HG03103 (cell line): ENCODE data around the gene DPP7.

Experiments used
- ATAC-seq: cut with Tn5 transposase; IDR thresholded peaks from one replicate; pipeline ENCODE4 v1.9.1; 2021; ENCODE audit warnings: low read depth; ENCODE audit not compliant: unreplicated experiment

Gene DPP7

GRCh38 chr9:137095664-137096517, 18.6 kb downstream of the DPP7 start:
- ATAC-seq = no peak

- no peak for ATAC-seq
Observed at GRCh38 chr9:137089232-137089947, 25.1 kb downstream of the DPP7 start.

- no peak for ATAC-seq
Observed at GRCh38 chr9:137088121-137088520, 26.4 kb downstream of the DPP7 start.

- no peak for ATAC-seq
Observed at GRCh38 chr9:137087409-137087925, 27.1 kb downstream of the DPP7 start.

GRCh38 chr9:137086531-137087408, 27.8 kb downstream of the DPP7 start, which contains the start of gene MAN1B1:
MAN1B1 (plus strand) TSS chr9:137086985; CDS start chr9:137087000, 15 bp downstream.
- ATAC-seq = peak; percentile 81

GRCh38 chr9:137085920-137086530, 28.5 kb downstream of the DPP7 start:
- peak; percentile 3 for ATAC-seq

DNA sequence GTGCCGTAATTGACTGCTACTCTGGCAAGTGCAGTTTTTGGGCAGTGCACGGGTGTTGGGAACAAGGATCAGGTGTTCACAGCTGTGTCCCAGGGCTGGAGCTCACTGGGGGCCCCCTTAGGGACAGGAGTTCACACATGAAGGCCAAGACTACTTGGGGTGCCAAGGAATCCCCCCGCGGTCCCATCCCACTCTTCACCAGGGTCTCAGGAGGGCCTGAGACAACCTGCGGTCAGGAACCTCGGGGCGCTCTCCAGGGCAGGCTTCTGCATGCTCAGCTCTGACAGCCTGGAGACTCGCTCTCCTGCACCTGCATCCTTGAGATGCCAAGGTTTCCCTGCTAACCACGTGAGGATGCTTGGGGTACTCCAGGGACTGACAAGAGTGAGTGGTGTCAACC, 30.0 kb downstream of the DPP7 start:
- ATAC-seq = no peak

GRCh38 chr9:137083394-137084004, 31.0 kb downstream of the DPP7 start:
- ATAC-seq = no peak

DNA sequence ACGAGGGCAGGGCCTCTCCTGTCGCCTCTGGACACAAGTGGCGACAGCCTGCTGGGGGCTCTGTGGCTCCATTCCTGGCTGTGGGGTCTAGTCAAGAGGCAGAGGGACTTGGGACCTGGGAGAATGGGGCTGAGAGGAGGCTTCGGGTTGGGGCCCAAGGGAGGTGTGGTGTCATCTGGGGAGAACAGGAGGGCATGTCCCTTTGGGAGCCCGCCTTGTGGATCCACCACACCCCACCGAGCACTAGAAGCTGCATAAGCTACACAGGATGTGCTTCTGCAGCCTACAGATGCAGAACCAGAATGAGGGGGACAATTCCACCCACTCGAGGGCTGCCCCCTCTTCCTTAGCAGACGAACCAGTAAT, 31.6 kb downstream of the DPP7 start:
- ATAC-seq = no peak

GRCh38 chr9:137082222-137082924, 32.2 kb downstream of the DPP7 start:
- no peak for ATAC-seq

DNA sequence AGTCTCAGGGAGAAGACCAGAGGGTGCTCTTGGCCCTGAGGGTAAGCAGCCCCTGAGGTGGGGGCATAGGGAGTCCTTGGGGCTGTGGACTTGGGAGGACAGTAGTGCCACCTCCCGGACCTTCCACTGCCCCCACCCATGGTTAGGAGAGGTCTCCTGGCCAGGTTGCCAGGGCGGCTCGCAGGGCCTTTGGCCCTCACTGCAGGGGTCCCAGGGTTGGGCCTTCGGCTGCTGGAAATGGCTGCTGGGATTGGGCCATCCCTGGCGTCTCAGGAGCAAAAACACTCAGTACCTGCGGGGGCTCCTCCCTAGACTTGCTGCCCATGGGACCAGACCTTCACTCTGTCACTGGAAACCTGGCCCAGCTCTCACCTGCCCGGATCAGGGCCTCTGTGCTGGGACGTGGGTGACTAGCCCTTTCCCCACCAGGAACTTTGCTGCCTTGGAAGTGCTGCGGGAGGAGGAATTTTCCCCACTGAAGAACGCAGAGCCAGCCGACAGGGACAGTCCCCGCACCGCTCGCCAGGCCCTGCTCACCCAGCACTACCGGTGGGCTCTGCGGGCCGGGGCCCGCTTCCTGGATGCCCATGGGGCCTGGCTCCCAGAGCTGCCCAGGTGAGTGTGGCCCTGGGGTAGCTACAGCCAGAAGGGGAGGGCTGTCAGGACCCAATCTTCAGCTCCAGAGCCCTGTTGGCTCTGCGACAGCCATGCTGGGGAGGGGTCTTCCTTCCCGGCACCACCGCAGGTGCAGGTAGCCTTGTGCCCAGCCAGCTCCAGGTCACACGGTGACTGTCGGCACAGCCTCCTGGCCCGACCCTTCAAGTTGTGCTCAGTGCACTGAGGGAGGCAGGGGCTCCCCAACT, 34.0 kb downstream of the DPP7 start:
- ATAC-seq = no peak

DNA sequence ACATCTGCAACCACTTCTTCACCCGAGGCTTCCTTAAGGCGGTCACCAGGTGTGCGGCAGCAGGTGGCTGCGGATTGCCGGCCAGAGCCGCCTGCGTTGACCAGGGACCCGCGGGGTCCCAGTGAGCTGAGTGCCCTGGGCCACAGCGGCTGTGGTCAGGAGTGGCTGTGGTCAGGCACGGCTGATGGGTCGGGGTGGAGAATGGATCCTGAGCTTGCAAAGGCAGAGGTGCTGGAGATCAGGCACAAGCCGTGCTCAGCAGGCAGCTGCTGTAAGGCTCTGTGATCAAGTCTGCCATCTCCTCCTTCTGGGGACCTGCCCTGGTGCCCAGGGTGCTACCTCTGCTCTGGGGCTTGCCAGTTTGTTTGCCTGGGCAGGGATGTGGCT, 35.1 kb downstream of the DPP7 start:
- no peak for ATAC-seq

DNA sequence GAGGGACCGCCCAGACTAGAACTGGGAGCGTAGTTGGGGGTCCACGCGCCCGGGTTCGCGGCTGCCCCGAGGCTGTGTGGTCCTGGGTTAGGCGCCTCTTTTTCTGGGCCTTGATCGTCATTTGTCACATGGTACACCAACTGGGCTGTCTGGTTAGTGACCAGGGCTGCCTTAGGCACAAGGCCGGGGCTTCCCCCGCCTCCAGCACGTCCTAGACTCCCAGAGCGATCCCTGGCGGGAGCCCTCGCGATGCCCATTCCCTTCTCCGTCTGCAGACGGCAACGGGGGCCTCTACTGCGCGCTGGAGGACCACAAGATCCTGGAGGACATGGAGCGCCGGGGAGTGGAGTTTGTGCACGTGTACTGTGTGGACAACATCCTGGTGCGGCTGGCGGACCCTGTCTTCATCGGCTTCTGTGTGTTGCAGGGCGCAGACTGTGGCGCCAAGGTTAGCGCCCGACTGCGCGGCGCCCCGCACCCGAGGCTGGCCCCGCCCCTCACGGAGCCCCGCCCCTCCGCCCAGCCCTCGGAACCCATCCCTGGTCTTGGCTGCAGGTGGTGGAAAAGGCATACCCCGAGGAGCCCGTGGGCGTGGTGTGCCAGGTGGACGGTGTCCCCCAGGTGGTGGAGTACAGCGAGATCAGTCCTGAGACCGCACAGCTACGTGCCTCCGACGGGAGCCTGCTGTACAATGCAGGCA, 35.7 kb downstream of the DPP7 start:
- ATAC-seq = no peak

GRCh38 chr9:137077758-137078693, 36.5 kb downstream of the DPP7 start:
- ATAC-seq = no peak

DNA sequence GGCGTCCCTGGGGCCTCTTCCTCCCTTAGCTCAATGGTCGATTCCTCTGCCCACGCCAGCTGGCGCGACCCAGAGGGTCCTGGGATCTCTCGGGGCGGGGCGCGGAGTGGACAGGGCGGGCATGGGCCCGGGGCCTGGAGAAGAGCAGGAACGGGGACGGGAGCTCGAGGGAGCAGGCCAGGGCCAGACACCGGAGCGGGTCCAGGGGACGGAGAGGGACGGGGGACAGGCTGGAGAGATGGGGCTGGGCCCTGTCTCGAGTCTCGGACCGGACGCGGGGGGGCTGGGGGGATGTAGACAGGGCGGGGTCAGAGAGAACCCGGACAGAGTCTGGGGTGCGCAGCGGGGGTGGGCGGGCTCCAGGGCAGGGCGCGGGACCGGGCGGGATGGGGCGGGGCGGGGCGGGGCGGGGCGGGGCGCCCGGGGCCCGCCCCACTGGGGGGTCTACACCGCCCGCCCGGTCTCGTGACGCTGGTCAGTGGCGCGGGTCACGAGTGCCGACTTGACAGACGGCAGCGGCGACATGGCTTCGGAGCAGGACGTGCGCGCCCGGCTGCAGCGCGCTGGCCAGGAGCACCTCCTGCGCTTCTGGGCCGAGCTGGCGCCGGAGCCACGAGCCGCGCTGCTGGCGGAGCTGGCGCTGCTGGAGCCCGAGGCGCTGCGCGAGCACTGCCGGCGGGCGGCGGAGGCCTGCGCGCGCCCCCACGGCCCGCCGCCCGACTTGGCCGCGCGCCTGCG, 37.4 kb downstream of the DPP7 start, which contains the start of gene UAP1L1:
UAP1L1 (plus strand) TSS at position 508 of the 738 bp plus-strand sequence; CDS start at position 524, 16 bp downstream.
- ATAC-seq = no peak

DNA sequence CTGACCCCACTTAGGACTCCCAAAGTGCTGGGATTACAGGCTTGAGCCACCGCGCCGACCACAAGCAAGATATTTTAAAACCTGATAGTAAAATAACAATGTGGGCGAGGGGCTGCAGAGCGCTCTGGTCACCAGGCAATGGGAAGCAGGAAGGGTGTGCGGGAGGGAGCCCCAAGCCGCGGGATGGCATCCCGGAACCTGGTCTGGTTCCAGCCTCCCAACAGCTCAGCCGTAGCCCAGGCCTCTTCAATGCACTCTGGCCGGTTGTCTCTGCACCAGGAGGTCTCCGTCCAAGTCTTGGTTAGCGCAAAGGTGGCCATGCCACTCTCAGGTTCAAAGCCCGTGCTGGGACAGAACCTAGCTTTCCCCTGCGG, 37.9 kb downstream of the DPP7 start:
- ATAC-seq = no peak
